Esophagus muscularis mucosa (tissue), 3 donors: ENCODE measurements around the gene CNTNAP2.

Source experiments
- CTCF ChIP-seq, 3 experiments: fragments of 200-600 bp in 2 of 3; fragments of 450-650 bp in 1 of 3; sonication (generic) in 2 of 3; IDR thresholded peaks; one replicate each; pipeline ENCODE4 v1.5.1; 2017 to 2019; ENCODE audit warnings: antibody characterized with exemption in 3 of 3, mild to moderate bottlenecking in 2 of 3, moderate library complexity in 1 of 3
- EP300 ChIP-seq: sonication (generic); formaldehyde crosslinking; IDR thresholded peaks from one replicate; pipeline ENCODE4 v1.6.1; 2017; ENCODE audit warnings: antibody characterized with exemption

- no peak for TF ChIP-seq CTCF (IDR thresholded peaks at IDR 0.05)
- no peak for TF ChIP-seq EP300
Measured at GRCh38 chr7:147525325-147525724, 1408.7 kb downstream of the CNTNAP2 start.
